ES-I3 (cell line): ENCODE data around the gene KLHDC7B.
A peak's percentile ranks its signal among the peaks of the same experiment; 100 is the strongest.

Source experiments
- H3K36me3 ChIP-seq: 2 replicates; pipeline ENCODE4 v1.6.1; 2013; ENCODE audit warnings: mild to moderate bottlenecking, low read length, control low read depth, moderate library complexity; ENCODE audit not compliant: insufficient read depth
- H3K4me1 ChIP-seq: 2 replicates; pipeline ENCODE4 v1.6.1; 2013; ENCODE audit warnings: mild to moderate bottlenecking, control low read depth, low read length; ENCODE audit not compliant: insufficient read depth
- H3K9ac ChIP-seq: 2 replicates; pipeline ENCODE4 v1.6.1; 2013; ENCODE audit warnings: low read depth, mild to moderate bottlenecking, low read length, moderate library complexity
- H3K9me3 ChIP-seq: 2 replicates; pipeline ENCODE4 v1.6.1; 2013; ENCODE audit warnings: mild to moderate bottlenecking, low read length, moderate library complexity; ENCODE audit not compliant: control insufficient read depth, insufficient read depth

KLHDC7B gene

GRCh38 chr22:50523458-50523805 lies 22.3 kb upstream of the KLHDC7B start:
- Histone ChIP-seq H3K9me3 (no peaks in the 10 kb centered on the region), H3K4me1 (no peaks in the 10 kb centered on the region; the same call in 1 of the 2 replicates), H3K9ac (no peak overlapping the region), H3K36me3 (no peaks in the 10 kb centered on the region)

- peak overlapping the region; percentile 80 for H3K9ac ChIP-seq
- no peaks in the 10 kb centered on the region for H3K36me3 ChIP-seq
- no peaks in the 10 kb centered on the region for H3K9me3 ChIP-seq
Measured at GRCh38 chr22:50523806-50524675, 21.7 kb upstream of the KLHDC7B start.

GRCh38 chr22:50524676-50525103 lies 21.0 kb upstream of the KLHDC7B start:
- H3K9ac ChIP-seq, result peak overlapping the region; percentile 80
- H3K4me1 ChIP-seq, result no peaks in the 10 kb centered on the region; the same call in 1 of the 2 replicates
- H3K36me3 ChIP-seq, result no peaks in the 10 kb centered on the region
- no peaks in the 10 kb centered on the region for H3K9me3 ChIP-seq

More at GRCh38 chr22:50523806-50524675, 21.7 kb upstream of the KLHDC7B start:
- no peaks in the 10 kb centered on the region; the same call in 1 of the 2 replicates for H3K4me1 ChIP-seq

GRCh38 chr22:50525104-50525857 lies 20.4 kb upstream of the KLHDC7B start, which contains the start of gene SCO2:
SCO2 (minus strand) TSS chr22:50525598; CDS start chr22:50524411, 1,187 bp downstream.
- no peaks in the 10 kb centered on the region for H3K36me3 ChIP-seq
- no peaks in the 10 kb centered on the region; the same call in 1 of the 2 replicates for H3K4me1 ChIP-seq
- no peaks in the 10 kb centered on the region for H3K9me3 ChIP-seq
- peak within 1 kb of the TSS; percentile 80 for H3K9ac ChIP-seq

- H3K36me3 ChIP-seq, result no peaks in the 10 kb centered on the region
Measured at GRCh38 chr22:50525858-50526107, 19.9 kb upstream of the KLHDC7B start.

GRCh38 chr22:50526108-50526833 lies 19.4 kb upstream of the KLHDC7B start:
- no peaks in the 10 kb centered on the region; the same call in 1 of the 2 replicates for H3K4me1 ChIP-seq
- H3K9me3 ChIP-seq, result no peaks in the 10 kb centered on the region
- peak overlapping the region; percentile 80; the same call in 1 of the 2 replicates for H3K9ac ChIP-seq
- no peaks in the 10 kb centered on the region for H3K36me3 ChIP-seq

More at GRCh38 chr22:50525858-50526107, 19.9 kb upstream of the KLHDC7B start:
- peak overlapping the region; percentile 80; the same call in 1 of the 2 replicates for H3K9ac ChIP-seq
- H3K9me3 ChIP-seq, result no peaks in the 10 kb centered on the region
- no peaks in the 10 kb centered on the region; the same call in 1 of the 2 replicates for H3K4me1 ChIP-seq

- Histone ChIP-seq H3K9me3 (no peaks in the 10 kb centered on the region), H3K9ac (peak overlapping the region; percentile 80; the same call in 1 of the 2 replicates), H3K36me3 (no peaks in the 10 kb centered on the region), H3K4me1 (no peaks in the 10 kb centered on the region; the same call in 1 of the 2 replicates)
Measured at GRCh38 chr22:50526834-50527801, 18.6 kb upstream of the KLHDC7B start.

- no peaks in the 10 kb centered on the region; the same call in 1 of the 2 replicates for H3K4me1 ChIP-seq
- no peaks in the 10 kb centered on the region for H3K36me3 ChIP-seq
- no peaks in the 10 kb centered on the region for H3K9me3 ChIP-seq
- H3K9ac ChIP-seq, result no peak overlapping the region
Measured at GRCh38 chr22:50527921-50528681, 17.6 kb upstream of the KLHDC7B start.

GRCh38 chr22:50528682-50529415 lies 16.9 kb upstream of the KLHDC7B start:
- no peaks in the 10 kb centered on the region for H3K36me3 ChIP-seq
- no peaks in the 10 kb centered on the region; the same call in 1 of the 2 replicates for H3K4me1 ChIP-seq
- H3K9me3 ChIP-seq, result no peaks in the 10 kb centered on the region
- no peak overlapping the region for H3K9ac ChIP-seq

- Histone ChIP-seq H3K4me1 (no peaks in the 10 kb centered on the region; the same call in 1 of the 2 replicates), H3K9me3 (no peaks in the 10 kb centered on the region), H3K9ac (peak overlapping the region; percentile 66; the same call in 1 of the 2 replicates), H3K36me3 (no peaks in the 10 kb centered on the region)
Measured at GRCh38 chr22:50529416-50529896, 16.2 kb upstream of the KLHDC7B start.

GRCh38 chr22:50529897-50530579 lies 15.7 kb upstream of the KLHDC7B start, which contains the start of gene TYMP:
TYMP (minus strand) TSS chr22:50530012; CDS start chr22:50529709, 303 bp downstream.
- H3K9ac ChIP-seq, result peak within 1 kb of the TSS; percentile 66
- no peaks in the 10 kb centered on the region for H3K36me3 ChIP-seq
- H3K4me1 ChIP-seq, result no peaks in the 10 kb centered on the region
- H3K9me3 ChIP-seq, result no peaks in the 10 kb centered on the region

- Histone ChIP-seq H3K4me1 (no peaks in the 10 kb centered on the region), H3K9ac (peak overlapping the region; percentile 66; the same call in 1 of the 2 replicates), H3K36me3 (no peaks in the 10 kb centered on the region)
Measured at GRCh38 chr22:50530580-50530876, 15.2 kb upstream of the KLHDC7B start.

More at GRCh38 chr22:50530580-50530876, 15.2 kb upstream of the KLHDC7B start:
- no peaks in the 10 kb centered on the region for H3K9me3 ChIP-seq
